Spleen (tissue), 11 donors: ENCODE measurements around the gene FDX2. TPM values are rescaled to one million over a fixed set of nuclear protein-coding genes. Genes with fewer than 3 reads are reported as not detected.

ENCODE experiments used
- DNase-seq: peaks from one replicate; pipeline ENCODE4 v3.0.0-alpha.2; 2020
- H3K27ac ChIP-seq, 8 donors: fragments of 200-600 bp; sonication (generic) in 7 of 8; 1 replicate in 4 of 8; 2 replicates in 4 of 8; pipeline versions ENCODE4 v1.5.0 to v1.8.0; 2016 to 2021; ENCODE audit warnings: inconsistent platforms in 4 of 8, mild to moderate bottlenecking in 4 of 8, moderate library complexity in 1 of 8
- H3K27me3 ChIP-seq, 7 donors: fragments of 200-600 bp; sonication (generic) in 6 of 7; replicated peaks in 1 of 7; 1 replicate in 4 of 7; 2 replicates in 3 of 7; pipeline versions ENCODE4 v1.5.0 to v1.8.0; 2016 to 2021; ENCODE audit warnings: inconsistent platforms in 3 of 7, mild to moderate bottlenecking in 1 of 7
- H3K36me3 ChIP-seq, 6 donors: fragments of 200-600 bp; sonication (generic) in 5 of 6; 1 replicate in 4 of 6; 2 replicates in 2 of 6; pipeline versions ENCODE4 v1.5.0 to v1.8.0; 2016 to 2021; ENCODE audit warnings: inconsistent platforms in 2 of 6
- H3K4me1 ChIP-seq, 6 donors: fragments of 200-600 bp; sonication (generic) in 5 of 6; 1 replicate in 3 of 6; 2 replicates in 3 of 6; pipeline versions ENCODE4 v1.5.0 to v1.8.0; 2016 to 2021; ENCODE audit warnings: inconsistent platforms in 3 of 6
- H3K4me3 ChIP-seq, 8 donors: fragments of 200-600 bp; sonication (generic) in 7 of 8; 1 replicate in 4 of 8; 2 replicates in 4 of 8; pipeline versions ENCODE4 v1.5.0 to v1.8.0; 2016 to 2021; ENCODE audit warnings: inconsistent platforms in 4 of 8, mild to moderate bottlenecking in 4 of 8, moderate library complexity in 2 of 8
- H3K9me3 ChIP-seq, 8 donors: fragments of 200-600 bp; sonication (generic) in 7 of 8; 1 replicate in 4 of 8; 2 replicates in 4 of 8; pipeline versions ENCODE4 v1.5.0 to v1.8.0; 2016 to 2021; ENCODE audit warnings: inconsistent platforms in 4 of 8
- POLR2A ChIP-seq, 3 donors: fragments of 450-650 bp; IDR thresholded peaks; one replicate each; pipeline ENCODE4 v1.5.1; 2017; ENCODE audit warnings: antibody characterized with exemption in 3 of 3, mild to moderate bottlenecking in 1 of 3
- POLR2AphosphoS5 ChIP-seq, 3 donors: sonication (generic); formaldehyde crosslinking; IDR thresholded peaks; one replicate each; pipeline ENCODE4 v1.5.1; 2017; ENCODE audit warnings: antibody characterized with exemption in 3 of 3
- WGBS, 5 donors: extraction: QIAGEN DNeasy Blood & Tissue Kit in 3 of 5; methylation state at CpG; one replicate each; pipeline versions ENCODE4 v1.1.5 to v1.1.7; 2013 to 2018; 5-methylcytosine and 5-hydroxymethylcytosine counted together
- intact Hi-C: fragments of 100-400 bp; cut with DNase I; formaldehyde crosslinking; loops from one replicate; pipeline ENCODE4 v1.15.0; 2023; ENCODE audit warnings: low total_unique reads
- polyA plus RNA-seq, 3 donors: library from polyadenylated mRNA; stranded (reverse); fragments of 200-250 nt; gene quantifications; one replicate each; pipeline ENCODE4 v1.2.1, GENCODE V29; 2013
- total RNA-seq, 7 donors: library from RNA; depleted of rRNA in 3 of 7; stranded (reverse); fragments of >200 nt in 3 of 7; fragmentation: NEBNext Ultra II Directional in 4 of 7; extraction: Animal tissue kit (Norgen Biotek cat#: 25700) in 4 of 7; gene quantifications; one replicate each; pipeline versions ENCODE4 v1.1.0 to v1.2.1, GENCODE V29; 2016 to 2021
- TF ChIP-seq, protein P1 (sequence below), 11 experiments: fragments of 200-600 bp in 7 of 11; fragments of 450-650 bp in 4 of 11; sonication (generic) in 4 of 11; IDR thresholded peaks in 8 of 11; conservative IDR thresholded peaks in 3 of 11; 1 replicate in 7 of 11; 2 replicates in 4 of 11; pipeline versions ENCODE4 v1.4.0 to v1.8.0; 2016 to 2021; ENCODE audit warnings: antibody characterized with exemption in 11 of 11, inconsistent platforms in 4 of 11, mild to moderate bottlenecking in 1 of 11
- donor health status: healthy with polysubstance abuse.
- donor health status: DM: no; HTN: no; CAD: no; lungs with moderate emphysema.
- donor health status: DM: no; HTN: no; CAD: no.
- donor health status: Bipolar disorder and iron deficiency.
- donor health status: healthy.
- donor health status: DM: no; HTN: no; CAD: no.
- donor health status: DM: yes; HTN: yes; CAD: no.

FDX2 gene
- total and polyA plus RNA-seq, 10 donors, result 9.1 to 28.1 (median 14.2) TPM

DNA sequence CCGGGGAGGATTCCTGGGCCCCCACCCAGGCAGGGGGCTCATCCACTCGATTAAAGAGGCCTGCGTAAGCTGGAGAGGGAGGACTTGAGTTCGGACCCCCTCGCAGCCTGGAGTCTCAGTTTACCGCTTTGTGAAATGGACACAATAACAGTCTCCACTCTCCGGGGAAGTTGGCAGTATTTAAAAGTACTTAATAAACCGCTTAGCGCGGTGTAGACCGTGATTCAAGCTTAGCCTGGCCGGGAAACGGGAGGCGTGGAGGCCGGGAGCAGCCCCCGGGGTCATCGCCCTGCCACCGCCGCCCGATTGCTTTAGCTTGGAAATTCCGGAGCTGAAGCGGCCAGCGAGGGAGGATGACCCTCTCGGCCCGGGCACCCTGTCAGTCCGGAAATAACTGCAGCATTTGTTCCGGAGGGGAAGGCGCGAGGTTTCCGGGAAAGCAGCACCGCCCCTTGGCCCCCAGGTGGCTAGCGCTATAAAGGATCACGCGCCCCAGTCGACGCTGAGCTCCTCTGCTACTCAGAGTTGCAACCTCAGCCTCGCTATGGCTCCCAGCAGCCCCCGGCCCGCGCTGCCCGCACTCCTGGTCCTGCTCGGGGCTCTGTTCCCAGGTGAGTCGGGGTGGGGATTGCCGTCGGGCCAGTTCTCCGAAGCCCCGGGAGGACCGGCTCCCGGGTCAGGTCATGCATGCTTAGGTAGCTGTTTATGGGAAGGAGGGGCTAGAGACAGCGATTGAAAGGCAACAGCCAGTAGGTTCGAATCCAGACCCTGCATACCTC, 45.0 kb downstream of the FDX2 start, which contains the start of gene ICAM1:
Gene ICAM1, plus strand, starts transcription at position 505 of the 779 bp plus-strand sequence. Its CDS starts 40 bp downstream, at position 545.
- 0 to 1% (median 1%) methylated on average over 38 to 51 of the region's 51 CpGs for WGBS, 5 donors
- peaks cover 7 to 96% (median 64%) of the 10 kb centered on the region in 6 donors for H3K4me1 ChIP-seq
- intact Hi-C loops, result loop anchor here (10.0 kb wide), 1 partner anchor 64 kb away; the partner anchor contains the start of genes ICAM3 and RAVER1
- DNase-seq, result peak; percentile 96
- TF ChIP-seq POLR2A (IDR thresholded peaks at IDR 0.05), result peak; percentile 41 to 94 (median 76)
- TF ChIP-seq POLR2AphosphoS5 (IDR thresholded peaks at IDR 0.05), result peak; percentile 95 to 98 (median 97)
- TF ChIP-seq, protein P1, sequence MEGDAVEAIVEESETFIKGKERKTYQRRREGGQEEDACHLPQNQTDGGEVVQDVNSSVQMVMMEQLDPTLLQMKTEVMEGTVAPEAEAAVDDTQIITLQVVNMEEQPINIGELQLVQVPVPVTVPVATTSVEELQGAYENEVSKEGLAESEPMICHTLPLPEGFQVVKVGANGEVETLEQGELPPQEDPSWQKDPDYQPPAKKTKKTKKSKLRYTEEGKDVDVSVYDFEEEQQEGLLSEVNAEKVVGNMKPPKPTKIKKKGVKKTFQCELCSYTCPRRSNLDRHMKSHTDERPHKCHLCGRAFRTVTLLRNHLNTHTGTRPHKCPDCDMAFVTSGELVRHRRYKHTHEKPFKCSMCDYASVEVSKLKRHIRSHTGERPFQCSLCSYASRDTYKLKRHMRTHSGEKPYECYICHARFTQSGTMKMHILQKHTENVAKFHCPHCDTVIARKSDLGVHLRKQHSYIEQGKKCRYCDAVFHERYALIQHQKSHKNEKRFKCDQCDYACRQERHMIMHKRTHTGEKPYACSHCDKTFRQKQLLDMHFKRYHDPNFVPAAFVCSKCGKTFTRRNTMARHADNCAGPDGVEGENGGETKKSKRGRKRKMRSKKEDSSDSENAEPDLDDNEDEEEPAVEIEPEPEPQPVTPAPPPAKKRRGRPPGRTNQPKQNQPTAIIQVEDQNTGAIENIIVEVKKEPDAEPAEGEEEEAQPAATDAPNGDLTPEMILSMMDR (IDR thresholded peaks at IDR 0.05 in 8 of 11, conservative IDR thresholded peaks at IDR 0.05 in 3 of 11), result peak in 8 of 11 experiments; percentile 25 to 63 (median 36)
- peak within 1 kb of the TSS; percentile 57 to 75 (median 67) for H3K4me3 ChIP-seq
- peaks cover 0 to 33% (median 15%) of the 10 kb centered on the region in 6 donors for H3K36me3 ChIP-seq
- H3K9me3 ChIP-seq, result no peaks in the 10 kb centered on the region
- H3K27ac ChIP-seq, result peak within 1 kb of the TSS; percentile 78 to 99 (median 98)
- H3K27me3 ChIP-seq, result no peaks in the 10 kb centered on the region

DNA sequence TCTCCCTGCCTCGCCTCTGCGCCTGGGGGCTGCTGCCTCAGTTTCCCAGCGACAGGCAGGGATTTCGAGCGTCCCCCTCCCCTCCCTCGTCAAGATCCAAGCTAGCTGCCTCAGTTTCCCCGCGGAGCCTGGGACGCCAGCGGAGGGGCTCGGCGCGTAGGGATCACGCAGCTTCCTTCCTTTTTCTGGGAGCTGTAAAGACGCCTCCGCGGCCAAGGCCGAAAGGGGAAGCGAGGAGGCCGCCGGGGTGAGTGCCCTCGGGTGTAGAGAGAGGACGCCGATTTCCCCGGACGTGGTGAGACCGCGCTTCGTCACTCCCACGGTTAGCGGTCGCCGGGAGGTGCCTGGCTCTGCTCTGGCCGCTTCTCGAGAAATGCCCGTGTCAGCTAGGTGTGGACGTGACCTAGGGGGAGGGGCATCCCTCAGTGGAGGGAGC, 45.6 kb downstream of the FDX2 start:
- H3K9me3 ChIP-seq, result no peaks in the 10 kb centered on the region
- H3K4me3 ChIP-seq, result peak overlapping the region; percentile 57 to 75 (median 67)
- peak; percentile 98 for DNase-seq
- peaks cover 7 to 96% (median 62%) of the 10 kb centered on the region in 6 donors for H3K4me1 ChIP-seq
- peaks cover 0 to 27% (median 10%) of the 10 kb centered on the region in 6 donors for H3K36me3 ChIP-seq
- peak overlapping the region; percentile 78 to 99 (median 98) for H3K27ac ChIP-seq
- WGBS, 5 donors, result 0 to 2% (median 1%) methylated on average over 25 to 37 of the region's 37 CpGs
- TF ChIP-seq, protein P1 (IDR thresholded peaks at IDR 0.05 in 8 of 11, conservative IDR thresholded peaks at IDR 0.05 in 3 of 11), result no peak
- TF ChIP-seq POLR2A (IDR thresholded peaks at IDR 0.05) (no peak), POLR2AphosphoS5 (IDR thresholded peaks at IDR 0.05) (peak; percentile 10 to 75 (median 69))
- intact Hi-C loops, result loop anchor here (10.0 kb wide), 1 partner anchor 65 kb away; the partner anchor contains the start of genes ICAM3 and RAVER1
- H3K27me3 ChIP-seq, result no peaks in the 10 kb centered on the region

DNA sequence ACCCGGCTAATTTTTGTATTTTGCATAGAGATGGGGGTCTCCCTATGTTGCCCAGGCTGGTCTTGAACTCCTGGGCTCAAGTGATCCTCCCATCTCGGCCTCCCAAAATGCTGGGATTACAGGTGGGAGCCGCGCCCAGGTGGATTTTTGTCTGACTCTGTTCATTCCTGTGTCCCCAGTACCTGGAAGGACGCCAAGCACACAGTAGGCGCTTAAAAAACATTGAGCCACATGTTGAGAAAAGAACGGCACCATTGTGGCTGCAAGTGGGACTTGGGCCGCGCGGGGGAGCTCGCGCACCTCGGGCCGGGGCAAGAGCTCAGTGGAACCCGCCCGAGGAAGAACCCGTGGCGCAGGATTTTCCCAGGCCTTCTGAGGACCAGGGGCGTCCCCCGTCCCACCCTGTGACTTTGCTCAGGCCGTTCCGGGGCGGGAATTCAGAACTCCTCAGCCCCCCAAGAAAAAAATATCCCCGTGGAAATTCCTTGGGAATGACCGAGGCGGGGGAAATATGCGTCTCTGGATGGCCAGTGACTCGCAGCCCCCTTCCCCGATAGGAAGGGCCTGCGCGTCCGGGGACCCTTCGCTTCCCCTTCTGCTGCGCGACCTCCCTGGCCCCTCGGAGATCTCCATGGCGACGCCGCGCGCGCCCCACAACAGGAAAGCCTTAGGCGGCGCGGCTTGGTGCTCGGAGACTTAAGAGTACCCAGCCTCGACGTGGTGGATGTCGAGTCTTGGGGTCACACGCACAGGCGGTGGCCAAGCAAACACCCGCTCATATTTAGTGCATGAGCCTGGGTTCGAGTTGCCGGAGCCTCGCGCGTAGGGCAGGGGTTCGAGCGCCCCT, 46.3 kb downstream of the FDX2 start:
- intact Hi-C loops, result loop anchor here (2.0 to 10.0 kb wide), 2 partner anchors 65 to 119 kb away; partner anchors contain the start of genes ICAM3 and RAVER1
- Histone ChIP-seq H3K9me3 (no peaks in the 10 kb centered on the region), H3K4me1 (peaks cover 7 to 92% (median 56%) of the 10 kb centered on the region in 6 donors), H3K27ac (peak overlapping the region; percentile 78 to 99 (median 98)), H3K4me3 (peak overlapping the region; percentile 57 to 75 (median 67)), H3K27me3 (no peaks in the 10 kb centered on the region), H3K36me3 (peaks cover 0 to 20% (median 4%) of the 10 kb centered on the region in 6 donors)
- WGBS, 5 donors, result 2 to 5% (median 3%) methylated on average over 33 to 59 of the region's 59 CpGs
- peak; percentile 97 for DNase-seq
- TF ChIP-seq, protein P1 (IDR thresholded peaks at IDR 0.05 in 8 of 11, conservative IDR thresholded peaks at IDR 0.05 in 3 of 11), result peak; percentile 87 to 98 (median 96)
- TF ChIP-seq POLR2AphosphoS5 (IDR thresholded peaks at IDR 0.05), result peak; percentile 67 to 84 (median 72)
- no peak for TF ChIP-seq POLR2A (IDR thresholded peaks at IDR 0.05)
